Erythroblast (primary cell): ENCODE data around the gene VCP.
A peak's percentile ranks its signal among the peaks of the same experiment; 100 is the strongest.

Experiments used
- DNase-seq, 2 experiments: peaks; one replicate each; lab custom pipeline; 2025; lab: John Stamatoyannopoulos, UW
- GATA1 ChIP-seq: IDR thresholded peaks from 2 replicates; pipeline ENCODE4 v1.6.1; 2011; ENCODE audit warnings: low read depth, mild to moderate bottlenecking, control low read depth, low read length, moderate library complexity
- POLR2A ChIP-seq: IDR thresholded peaks from 2 replicates; pipeline ENCODE4 v1.6.1; 2011; ENCODE audit warnings: mild to moderate bottlenecking, low read length

The VCP gene

GRCh38 chr9:35085078-35085477, 12.7 kb upstream of the VCP start:
- TF ChIP-seq GATA1 (no peak), POLR2A (no peak)
- DNase-seq, result no peak

- DNase-seq, result peak; percentile 91 to 92
- peak; percentile 83 for TF ChIP-seq POLR2A
- no peak for TF ChIP-seq GATA1
These were observed 7.3 kb upstream of the VCP start, which contains the start of gene FANCG for GRCh38 chr9:35079426-35080341. Gene FANCG (minus strand): TSS chr9:35079942. CDS start chr9:35079524, 418 bp downstream.

GRCh38 chr9:35079041-35079425, 6.6 kb upstream of the VCP start:
- TF ChIP-seq POLR2A (no peak), GATA1 (no peak)
- DNase-seq, result peak in 1 of 2 experiments; percentile 47

- no peak for TF ChIP-seq GATA1
- no peak for DNase-seq
These were observed 5.6 kb upstream of the VCP start for GRCh38 chr9:35078066-35078465.

GRCh38 chr9:35076848-35077247, 4.4 kb upstream of the VCP start:
- TF ChIP-seq GATA1 (no peak), POLR2A (no peak)
- no peak for DNase-seq

- no peak for DNase-seq
These were observed 2.9 kb upstream of the VCP start for GRCh38 chr9:35075358-35075757.

GRCh38 chr9:35074791-35075190, 2.4 kb upstream of the VCP start:
- DNase-seq, result no peak
- TF ChIP-seq GATA1 (no peak), POLR2A (no peak)

More at GRCh38 chr9:35075358-35075757, 2.9 kb upstream of the VCP start:
- TF ChIP-seq POLR2A, result no peak
- no peak for TF ChIP-seq GATA1

GRCh38 chr9:35074141-35074540, 1.7 kb upstream of the VCP start:
- TF ChIP-seq POLR2A (no peak), GATA1 (no peak)
- DNase-seq, result no peak

GRCh38 chr9:35073279-35073612, 821 bp upstream of the VCP start:
- TF ChIP-seq GATA1, result no peak
- no peak for TF ChIP-seq POLR2A
- no peak for DNase-seq

- peak; percentile 94 to 96 for DNase-seq
- no peak for TF ChIP-seq GATA1
- TF ChIP-seq POLR2A, result no peak
These were observed 488 bp downstream of the VCP start for GRCh38 chr9:35071814-35072460.

GRCh38 chr9:35070823-35071813, 1.3 kb downstream of the VCP start:
- TF ChIP-seq GATA1, result no peak
- no peak for TF ChIP-seq POLR2A
- DNase-seq, result peak; percentile 30 to 62

- no peak for DNase-seq
- TF ChIP-seq GATA1 (no peak), POLR2A (no peak)
These were observed 3.4 kb downstream of the VCP start for GRCh38 chr9:35069020-35069419.

- DNase-seq, result no peak
- TF ChIP-seq POLR2A (no peak), GATA1 (no peak)
These were observed 5.4 kb downstream of the VCP start for GRCh38 chr9:35067056-35067455.
